ENCODE data around the gene ARHGAP32.
"Not testable (repeated sequence)": the region's sequence is repeated elsewhere in the genome, so short reads cannot be mapped to it uniquely, and the experiment has no call there.

Gene ARHGAP32

DNA sequence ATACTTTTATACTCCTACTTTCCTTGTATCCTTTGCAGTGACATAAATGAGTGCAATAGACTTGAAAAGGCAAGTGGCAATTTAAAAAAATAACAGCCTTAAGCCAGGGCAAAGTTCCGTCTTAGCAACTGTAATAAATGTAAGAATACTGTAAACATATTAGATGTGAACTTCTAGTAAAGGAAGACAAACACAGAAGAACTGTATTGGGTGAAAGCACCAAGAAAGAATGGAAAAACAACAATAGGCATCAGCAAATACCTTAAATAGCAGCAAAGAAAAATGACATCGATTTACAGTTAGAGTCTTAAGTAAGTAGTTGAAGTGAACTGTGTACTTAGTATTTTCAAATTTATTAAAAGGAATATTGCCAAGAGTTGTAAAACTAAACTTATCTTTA lies 174.0 kb downstream of the ARHGAP32 start:
- no peak for DNase-seq (ENCODE audit: low spot score in 2 of 2)
- Histone ChIP-seq H3K36me3 (replicated peaks) (no peaks in the 10 kb centered on the region), H3K9me3 (no peaks in the 10 kb centered on the region), H3K4me3 (no peak overlapping the region), H3K4me1 (no peaks in the 10 kb centered on the region), H3K27me3 (ENCODE audit: low read depth) (no peaks in the 10 kb centered on the region)
- in situ Hi-C loops (cut with MboI; ENCODE audit: low sequenced_read_pairs): no loop called here

DNA sequence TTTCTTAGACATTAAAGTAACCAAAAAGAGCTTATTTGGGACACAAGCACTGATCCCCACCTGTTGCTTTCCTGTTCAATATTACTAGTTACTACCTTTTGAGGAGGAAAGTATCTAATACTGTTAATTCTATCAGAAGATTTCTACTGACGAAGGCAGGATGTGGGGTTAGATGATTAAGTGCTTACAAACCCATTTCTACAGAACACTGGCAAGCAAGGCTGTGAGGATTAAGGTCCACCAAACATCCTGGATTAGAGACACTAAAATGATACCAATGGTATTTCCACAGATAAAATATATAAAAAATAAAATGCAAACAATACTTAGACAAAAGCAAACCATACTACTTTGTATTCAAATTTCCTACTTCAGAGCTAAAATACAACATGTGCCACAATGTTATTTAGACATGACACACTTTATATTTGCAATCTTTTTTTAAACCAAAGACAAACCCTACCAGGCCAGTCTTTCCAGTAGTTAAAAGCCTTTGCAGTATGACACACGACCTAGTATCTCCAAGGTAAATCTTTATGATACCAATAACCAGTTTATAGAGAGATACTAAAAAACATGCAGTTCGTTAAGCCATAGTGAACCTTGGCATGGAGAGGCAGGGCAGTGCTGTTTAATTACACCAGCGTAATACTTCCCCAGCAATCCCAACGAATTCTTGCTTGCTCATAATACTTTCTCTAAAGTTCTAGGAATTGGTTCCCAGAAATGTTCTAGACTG lies 178.2 kb downstream of the ARHGAP32 start:
- no peak overlapping the region for H3K4me3 ChIP-seq
- no peaks in the 10 kb centered on the region for H3K27me3 ChIP-seq (ENCODE audit: low read depth)
- H3K4me1 ChIP-seq: no peaks in the 10 kb centered on the region
- no peaks in the 10 kb centered on the region for H3K36me3 ChIP-seq (replicated peaks)
- in situ Hi-C loops (cut with MboI; ENCODE audit: low sequenced_read_pairs): no loop called here
- no peak for DNase-seq (ENCODE audit: low spot score in 2 of 2)
- H3K9me3 ChIP-seq: no peaks in the 10 kb centered on the region

DNA sequence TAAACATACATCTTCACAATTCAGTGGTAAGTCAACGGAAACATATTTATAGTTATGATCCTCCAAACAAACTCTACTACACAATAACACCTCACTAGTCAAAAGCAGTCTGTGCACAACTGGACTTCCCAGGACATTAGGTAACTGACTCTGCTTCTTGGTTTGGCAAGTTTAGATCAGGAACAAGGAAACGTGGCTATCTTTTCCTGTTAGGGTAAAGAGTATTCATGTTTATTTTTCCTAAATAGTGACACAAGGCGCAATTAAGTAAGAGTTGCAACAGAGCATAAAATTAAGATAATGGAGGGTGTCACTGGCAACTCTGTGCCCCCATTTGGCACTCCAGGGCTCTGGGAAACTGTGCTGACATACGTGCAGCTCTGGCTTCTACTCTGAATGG lies 179.2 kb downstream of the ARHGAP32 start:
- Histone ChIP-seq H3K36me3 (replicated peaks) (no peaks in the 10 kb centered on the region), H3K27me3 (ENCODE audit: low read depth) (no peaks in the 10 kb centered on the region), H3K9me3 (no peaks in the 10 kb centered on the region), H3K4me3 (no peak overlapping the region), H3K4me1 (no peaks in the 10 kb centered on the region)
- in situ Hi-C loops (cut with MboI; ENCODE audit: low sequenced_read_pairs): no loop called here
- no peak for DNase-seq (ENCODE audit: low spot score in 2 of 2)

DNA sequence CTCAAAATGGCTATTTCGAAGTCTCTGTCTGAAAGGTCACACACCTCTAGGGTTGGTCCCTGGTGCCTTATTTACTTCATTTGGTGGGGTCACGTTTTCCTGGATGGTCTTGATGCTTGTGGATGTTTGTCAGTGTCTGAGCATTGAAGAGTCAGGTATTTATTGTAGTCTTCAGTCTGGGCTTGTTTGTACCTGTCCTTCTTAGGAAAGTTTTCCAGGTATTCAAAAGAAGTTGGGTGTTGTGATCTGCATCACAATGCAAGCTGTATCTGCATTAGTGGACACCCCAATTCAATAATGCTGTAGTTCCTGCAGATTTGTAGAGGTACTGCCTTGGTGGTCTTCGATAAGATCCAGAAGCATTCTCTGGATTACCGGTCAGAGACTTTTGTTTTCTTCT lies 186.0 kb downstream of the ARHGAP32 start:
- Histone ChIP-seq H3K4me3 (no peak overlapping the region), H3K9me3 (no peaks in the 10 kb centered on the region), H3K4me1 (no peaks in the 10 kb centered on the region), H3K36me3 (replicated peaks) (no peaks in the 10 kb centered on the region), H3K27me3 (ENCODE audit: low read depth) (no peaks in the 10 kb centered on the region)
- no peak for DNase-seq (ENCODE audit: low spot score in 2 of 2)
- in situ Hi-C loops (cut with MboI; ENCODE audit: low sequenced_read_pairs): no loop called here

GRCh38 chr11:128999165-128999564 lies 193.0 kb downstream of the ARHGAP32 start:
- H3K9me3 ChIP-seq; DNase-seq (ENCODE audit: low spot score in 2 of 2): not testable (repeated sequence)

DNA sequence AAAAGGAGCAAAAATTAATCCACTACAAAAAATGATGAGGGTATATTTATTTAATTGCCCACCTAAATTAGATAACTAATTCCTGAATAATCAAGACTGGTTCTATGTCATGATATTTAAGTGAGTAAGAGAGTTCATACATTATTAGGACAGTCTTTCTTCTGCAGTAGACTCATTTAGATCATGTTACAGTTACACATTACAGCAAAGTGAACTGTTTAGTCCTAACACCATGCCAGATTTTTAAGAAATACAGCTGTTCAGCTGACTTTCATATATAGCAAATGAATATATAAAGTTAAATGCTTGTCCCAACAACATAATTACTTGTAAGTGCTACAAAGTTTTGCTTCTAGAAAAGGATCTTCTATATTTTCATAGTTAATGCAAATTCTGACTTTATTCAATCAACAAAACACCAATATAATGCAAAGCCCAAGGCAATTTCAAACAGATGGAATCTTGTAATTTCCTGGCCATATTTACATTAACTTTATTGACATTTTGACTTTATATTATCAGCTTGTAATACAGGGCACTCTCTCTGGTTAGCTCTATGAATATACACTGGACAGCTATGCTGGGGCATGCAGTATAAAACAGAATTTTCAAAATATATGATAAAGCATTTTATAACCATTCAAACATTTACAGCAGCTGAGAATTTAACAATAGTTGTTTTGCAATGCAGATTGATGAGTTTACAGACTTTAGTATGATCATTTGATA lies 203.7 kb downstream of the ARHGAP32 start:
- Histone ChIP-seq H3K9me3 (no peaks in the 10 kb centered on the region), H3K36me3 (replicated peaks) (no peaks in the 10 kb centered on the region), H3K27me3 (ENCODE audit: low read depth) (no peaks in the 10 kb centered on the region), H3K4me1 (peaks cover 14% of the 10 kb centered on the region), H3K4me3 (no peak overlapping the region)
- in situ Hi-C loops (cut with MboI; ENCODE audit: low sequenced_read_pairs): no loop called here
- no peak for DNase-seq (ENCODE audit: low spot score in 2 of 2)

More at GRCh38 chr11:128999165-128999564, 193.0 kb downstream of the ARHGAP32 start:
- H3K4me1 ChIP-seq; in situ Hi-C loops (cut with MboI; ENCODE audit: low sequenced_read_pairs); H3K27me3 ChIP-seq (ENCODE audit: low read depth); H3K36me3 ChIP-seq (replicated peaks); H3K4me3 ChIP-seq: not testable (repeated sequence)

DNA sequence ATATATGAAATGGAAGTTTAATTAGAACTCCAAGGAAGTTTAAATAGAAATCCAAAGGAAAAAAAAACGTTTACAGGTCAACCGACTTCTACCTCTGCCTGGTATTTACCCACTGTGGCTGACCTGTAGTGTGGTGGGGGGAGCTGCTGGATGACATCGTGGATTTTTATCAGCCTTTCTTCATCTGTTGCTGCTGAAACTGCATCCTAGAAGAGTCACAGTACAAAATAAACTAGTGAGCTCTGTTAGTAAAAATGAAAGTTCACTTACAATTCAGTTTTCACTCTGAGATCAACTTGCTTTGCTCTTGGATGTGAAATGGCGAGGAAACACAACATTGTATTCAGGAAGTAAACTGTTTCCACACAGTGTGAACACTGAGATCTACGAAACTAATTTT lies 206.2 kb downstream of the ARHGAP32 start:
- no peak for DNase-seq (ENCODE audit: low spot score in 2 of 2)
- no peaks in the 10 kb centered on the region for H3K27me3 ChIP-seq (ENCODE audit: low read depth)
- in situ Hi-C loops (cut with MboI; ENCODE audit: low sequenced_read_pairs): no loop called here
- no peaks in the 10 kb centered on the region for H3K9me3 ChIP-seq
- peaks cover 18% of the 10 kb centered on the region for H3K4me1 ChIP-seq
- H3K36me3 ChIP-seq (replicated peaks): no peaks in the 10 kb centered on the region
- no peak overlapping the region for H3K4me3 ChIP-seq

DNA sequence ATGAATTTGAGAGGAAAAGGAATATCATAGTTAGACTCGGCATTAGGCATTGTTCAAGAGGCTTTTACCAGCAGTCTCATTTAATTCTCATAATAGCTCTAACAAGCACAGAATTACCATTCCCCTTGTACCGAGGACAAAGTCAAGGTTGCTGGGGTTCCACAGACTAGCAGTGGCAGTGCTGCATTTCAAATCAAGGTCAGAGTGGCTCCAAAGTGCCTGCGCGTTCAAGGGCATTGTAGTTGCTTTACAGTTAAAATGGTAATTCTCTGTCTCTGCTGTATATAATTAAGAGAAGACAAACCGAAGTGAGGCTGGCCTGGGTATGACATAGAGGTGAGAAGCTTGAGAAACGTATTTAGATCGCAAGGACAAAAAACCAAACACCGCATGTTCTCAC lies 209.1 kb downstream of the ARHGAP32 start:
- in situ Hi-C loops (cut with MboI; ENCODE audit: low sequenced_read_pairs): no loop called here
- peak in 1 of 2 experiments; percentile 27 for DNase-seq (ENCODE audit: low spot score in 2 of 2)
- Histone ChIP-seq H3K9me3 (no peaks in the 10 kb centered on the region), H3K4me3 (no peak overlapping the region), H3K36me3 (replicated peaks) (no peaks in the 10 kb centered on the region), H3K4me1 (peaks cover 12% of the 10 kb centered on the region), H3K27me3 (ENCODE audit: low read depth) (no peaks in the 10 kb centered on the region)

DNA sequence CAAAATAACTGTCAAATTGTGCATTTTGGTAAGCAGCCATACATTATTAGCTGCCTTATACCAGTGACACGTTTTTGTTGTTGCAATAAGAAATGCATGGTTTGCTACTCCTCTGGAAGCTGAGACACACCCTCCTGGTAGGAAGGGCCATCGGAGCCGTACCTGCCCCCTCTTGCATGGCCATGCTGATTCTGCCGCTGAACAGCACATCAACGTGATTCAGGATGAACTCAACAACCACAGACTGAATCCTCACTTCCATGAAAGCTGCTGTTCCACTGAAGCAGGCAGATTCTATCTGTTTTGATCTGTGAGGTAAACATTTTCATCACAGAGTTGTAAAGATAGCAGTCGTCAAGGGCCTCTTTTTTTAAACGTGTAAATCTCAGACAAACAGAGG lies 210.9 kb downstream of the ARHGAP32 start:
- Histone ChIP-seq H3K27me3 (ENCODE audit: low read depth) (no peaks in the 10 kb centered on the region), H3K4me3 (no peak overlapping the region), H3K4me1 (peaks cover 4% of the 10 kb centered on the region; the same call in 1 of the 2 replicates), H3K9me3 (no peaks in the 10 kb centered on the region), H3K36me3 (replicated peaks) (no peaks in the 10 kb centered on the region)
- DNase-seq (ENCODE audit: low spot score in 2 of 2): no peak
- in situ Hi-C loops (cut with MboI; ENCODE audit: low sequenced_read_pairs): no loop called here

- Histone ChIP-seq H3K27me3 (ENCODE audit: low read depth) (no peaks in the 10 kb centered on the region), H3K36me3 (replicated peaks) (peaks cover 9% of the 10 kb centered on the region), H3K4me3 (no peak overlapping the region), H3K9me3 (no peaks in the 10 kb centered on the region), H3K4me1 (no peaks in the 10 kb centered on the region)
- in situ Hi-C loops (cut with MboI; ENCODE audit: low sequenced_read_pairs): loop anchor here (25.0 kb wide), 1 partner anchor 808 kb away; no protein-coding TSS in a partner anchor
- no peak for DNase-seq (ENCODE audit: low spot score in 2 of 2)
Observed at GRCh38 chr11:128970598-128971190, 221.4 kb downstream of the ARHGAP32 start.

GRCh38 chr11:128968916-128969315 lies 223.2 kb downstream of the ARHGAP32 start:
- no peak for DNase-seq (ENCODE audit: low spot score in 2 of 2)
- Histone ChIP-seq H3K9me3 (no peaks in the 10 kb centered on the region), H3K4me3 (no peak overlapping the region), H3K27me3 (ENCODE audit: low read depth) (no peaks in the 10 kb centered on the region), H3K36me3 (replicated peaks) (no peaks in the 10 kb centered on the region; the same call in 1 of the 2 replicates), H3K4me1 (no peaks in the 10 kb centered on the region)
- in situ Hi-C loops (cut with MboI; ENCODE audit: low sequenced_read_pairs): loop anchor here (25.0 kb wide), 1 partner anchor 807 kb away; no protein-coding TSS in a partner anchor

- Histone ChIP-seq H3K27me3 (ENCODE audit: low read depth) (no peaks in the 10 kb centered on the region), H3K4me3 (no peak overlapping the region), H3K9me3 (no peaks in the 10 kb centered on the region), H3K4me1 (no peaks in the 10 kb centered on the region), H3K36me3 (replicated peaks) (no peaks in the 10 kb centered on the region; the same call in 1 of the 2 replicates)
- in situ Hi-C loops (cut with MboI; ENCODE audit: low sequenced_read_pairs): loop anchor here (25.0 kb wide), 1 partner anchor 805 kb away; no protein-coding TSS in a partner anchor
- no peak for DNase-seq (ENCODE audit: low spot score in 2 of 2)
Observed at GRCh38 chr11:128967578-128967977, 224.5 kb downstream of the ARHGAP32 start.

DNA sequence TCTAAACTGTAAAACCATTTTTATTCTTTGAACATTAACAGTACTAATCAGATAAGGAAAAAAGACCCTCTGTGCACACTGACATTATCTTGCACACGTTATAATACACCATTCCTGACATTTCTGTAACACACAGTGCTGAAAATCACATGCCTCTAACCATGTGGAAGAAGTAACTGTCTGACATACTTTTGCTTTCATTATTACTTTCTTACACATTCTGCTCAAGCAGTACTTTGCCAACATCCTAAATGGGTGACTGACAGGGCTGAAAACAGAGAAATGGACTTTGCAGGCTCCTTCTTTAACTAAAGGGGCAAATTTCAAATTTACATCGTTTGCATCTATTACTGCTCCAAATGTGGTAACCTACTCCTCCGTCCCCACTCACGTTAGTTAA lies 226.6 kb downstream of the ARHGAP32 start:
- Histone ChIP-seq H3K27me3 (ENCODE audit: low read depth) (no peaks in the 10 kb centered on the region), H3K4me3 (no peak overlapping the region), H3K4me1 (no peaks in the 10 kb centered on the region), H3K36me3 (replicated peaks) (no peaks in the 10 kb centered on the region), H3K9me3 (no peaks in the 10 kb centered on the region)
- in situ Hi-C loops (cut with MboI; ENCODE audit: low sequenced_read_pairs): loop anchor here (25.0 kb wide), 1 partner anchor 803 kb away; no protein-coding TSS in a partner anchor
- no peak for DNase-seq (ENCODE audit: low spot score in 2 of 2)

DNA sequence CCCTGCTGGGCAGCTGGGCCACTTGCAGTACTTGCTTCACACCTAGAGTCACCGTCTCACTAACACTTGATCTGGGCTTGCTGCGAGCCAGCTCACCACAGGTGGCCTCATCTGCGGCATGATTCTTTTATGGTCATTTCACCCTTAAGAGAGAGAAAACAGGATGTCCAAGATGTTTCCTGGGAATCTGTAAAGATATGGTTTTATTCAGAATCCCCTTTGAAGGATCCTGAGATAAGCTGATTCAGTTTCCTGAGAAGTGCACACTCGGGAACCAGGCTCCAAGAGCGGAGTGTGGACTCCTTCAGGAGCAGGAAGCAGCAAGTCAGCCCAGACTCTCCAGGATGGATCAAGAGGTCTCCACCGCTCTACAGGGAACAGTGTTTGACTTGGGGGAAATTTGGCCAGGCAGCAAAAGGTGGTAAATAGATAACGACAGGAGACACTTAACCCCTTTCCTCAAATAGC lies 227.6 kb downstream of the ARHGAP32 start:
- in situ Hi-C loops (cut with MboI; ENCODE audit: low sequenced_read_pairs): loop anchor here (25.0 kb wide), 1 partner anchor 802 kb away; no protein-coding TSS in a partner anchor
- H3K27me3 ChIP-seq (ENCODE audit: low read depth): no peaks in the 10 kb centered on the region

More for the DNA sequence above, 227.6 kb downstream of the ARHGAP32 start:
- no peak for DNase-seq (ENCODE audit: low spot score in 2 of 2)
- no peaks in the 10 kb centered on the region for H3K4me1 ChIP-seq
- H3K4me3 ChIP-seq: no peak overlapping the region
- no peaks in the 10 kb centered on the region for H3K36me3 ChIP-seq (replicated peaks)
- H3K9me3 ChIP-seq: no peaks in the 10 kb centered on the region
